T-helper 1 cell treated with Interleukin-12 subunit alpha and Interleukin-12 subunit beta and Interleukin-4 antibody, amounts not matched to agents 30 μg/mL and 1 μg/mL, for 36 hours (primary cell): Measurements from ENCODE around the gene SLFN11.
"Not testable (repeated sequence)": the region's sequence is repeated elsewhere in the genome, so short reads cannot be mapped to it uniquely, and the experiment has no call there.

Source experiments
- H3K27ac Mint-ChIP-seq: one replicate; pipeline ENCODE4 v1.8.0; 2021; ENCODE audit warnings: mild to moderate bottlenecking, mixed read lengths
- H3K27me3 Mint-ChIP-seq: one replicate; pipeline ENCODE4 v1.8.0; 2021; ENCODE audit warnings: low read depth, mixed read lengths
- H3K36me3 Mint-ChIP-seq: one replicate; pipeline ENCODE4 v1.8.0; 2021; ENCODE audit warnings: low read depth, mixed read lengths
- H3K4me1 Mint-ChIP-seq: one replicate; pipeline ENCODE4 v1.8.0; 2021; ENCODE audit warnings: low read depth, mixed read lengths
- H3K4me3 Mint-ChIP-seq: one replicate; pipeline ENCODE4 v1.8.0; 2021; ENCODE audit warnings: mild to moderate bottlenecking, moderate library complexity, mixed read lengths
- H3K9me3 Mint-ChIP-seq: one replicate; pipeline ENCODE4 v1.8.0; 2021; ENCODE audit warnings: mixed read lengths

The SLFN11 gene

GRCh38 chr17:35373534-35373983, at the start of gene SLFN11:
TSS of gene SLFN11 (minus strand) at chr17:35373621. CDS start at chr17:35363807, 9,814 bp downstream.
- Mint-ChIP-seq H3K9me3 (peaks cover 21% of the 10 kb centered on the region), H3K27me3 (no peaks in the 10 kb centered on the region), H3K4me1 (peaks cover 51% of the 10 kb centered on the region), H3K36me3 (peaks cover 32% of the 10 kb centered on the region), H3K4me3 (peak within 1 kb of the TSS; percentile 95), H3K27ac (peak within 1 kb of the TSS; percentile 96)

GRCh38 chr17:35421069-35421468, 47.6 kb upstream of the SLFN11 start:
- peaks cover 43% of the 10 kb centered on the region for H3K36me3 Mint-ChIP-seq
- not testable (repeated sequence) for H3K27me3 Mint-ChIP-seq, H3K27ac Mint-ChIP-seq, H3K4me3 Mint-ChIP-seq, H3K4me1 Mint-ChIP-seq, H3K9me3 Mint-ChIP-seq

GRCh38 chr17:35416659-35417058, 43.2 kb upstream of the SLFN11 start:
- Mint-ChIP-seq H3K4me1 (peaks cover 4% of the 10 kb centered on the region), H3K27me3 (no peaks in the 10 kb centered on the region), H3K4me3 (no peak overlapping the region), H3K27ac (no peak overlapping the region), H3K36me3 (peaks cover 53% of the 10 kb centered on the region), H3K9me3 (peaks cover 19% of the 10 kb centered on the region)

GRCh38 chr17:35414707-35415106, 41.3 kb upstream of the SLFN11 start:
- peaks cover 19% of the 10 kb centered on the region for H3K9me3 Mint-ChIP-seq
- peaks cover 62% of the 10 kb centered on the region for H3K36me3 Mint-ChIP-seq
- not testable (repeated sequence) for H3K27ac Mint-ChIP-seq, H3K4me1 Mint-ChIP-seq, H3K4me3 Mint-ChIP-seq, H3K27me3 Mint-ChIP-seq

GRCh38 chr17:35414247-35414646, 40.8 kb upstream of the SLFN11 start:
- no peaks in the 10 kb centered on the region for H3K27me3 Mint-ChIP-seq
- no peak overlapping the region for H3K4me3 Mint-ChIP-seq
- no peak overlapping the region for H3K27ac Mint-ChIP-seq
- H3K4me1 Mint-ChIP-seq: peaks cover 4% of the 10 kb centered on the region
- H3K36me3 Mint-ChIP-seq: peaks cover 63% of the 10 kb centered on the region
- peaks cover 21% of the 10 kb centered on the region for H3K9me3 Mint-ChIP-seq

- peaks cover 40% of the 10 kb centered on the region for H3K36me3 Mint-ChIP-seq
- H3K27me3 Mint-ChIP-seq: no peaks in the 10 kb centered on the region
- peaks cover 4% of the 10 kb centered on the region for H3K4me1 Mint-ChIP-seq
- H3K9me3 Mint-ChIP-seq: peaks cover 5% of the 10 kb centered on the region
- H3K27ac Mint-ChIP-seq: no peak overlapping the region
- no peak overlapping the region for H3K4me3 Mint-ChIP-seq
Observed at GRCh38 chr17:35407531-35407930, 34.1 kb upstream of the SLFN11 start.

- H3K4me3 Mint-ChIP-seq: no peak overlapping the region
- no peaks in the 10 kb centered on the region for H3K27me3 Mint-ChIP-seq
- H3K4me1 Mint-ChIP-seq: peaks cover 4% of the 10 kb centered on the region
- H3K36me3 Mint-ChIP-seq: peaks cover 39% of the 10 kb centered on the region
- peaks cover 5% of the 10 kb centered on the region for H3K9me3 Mint-ChIP-seq
- no peak overlapping the region for H3K27ac Mint-ChIP-seq
Observed at GRCh38 chr17:35406568-35406967, 33.1 kb upstream of the SLFN11 start.

- Mint-ChIP-seq H3K4me1 (peaks cover 4% of the 10 kb centered on the region), H3K36me3 (peaks cover 24% of the 10 kb centered on the region), H3K9me3 (peaks cover 4% of the 10 kb centered on the region), H3K4me3 (no peak overlapping the region), H3K27me3 (no peaks in the 10 kb centered on the region), H3K27ac (no peak overlapping the region)
Observed at GRCh38 chr17:35404360-35404759, 30.9 kb upstream of the SLFN11 start.

- not testable (repeated sequence) for H3K27ac Mint-ChIP-seq, H3K4me1 Mint-ChIP-seq, H3K36me3 Mint-ChIP-seq, H3K27me3 Mint-ChIP-seq, H3K4me3 Mint-ChIP-seq
- H3K9me3 Mint-ChIP-seq: peaks cover 12% of the 10 kb centered on the region
Observed at GRCh38 chr17:35393783-35394182, 20.4 kb upstream of the SLFN11 start.

- Mint-ChIP-seq H3K36me3 (peaks cover 8% of the 10 kb centered on the region), H3K27me3 (peaks cover 6% of the 10 kb centered on the region), H3K9me3 (peaks cover 17% of the 10 kb centered on the region), H3K27ac (no peak overlapping the region), H3K4me3 (no peak overlapping the region), H3K4me1 (no peaks in the 10 kb centered on the region)
Observed at GRCh38 chr17:35390663-35391062, 17.2 kb upstream of the SLFN11 start.

- Mint-ChIP-seq H3K27me3 (peaks cover 6% of the 10 kb centered on the region), H3K36me3 (peaks cover 9% of the 10 kb centered on the region), H3K27ac (no peak overlapping the region), H3K4me3 (no peak overlapping the region), H3K4me1 (no peaks in the 10 kb centered on the region), H3K9me3 (peaks cover 13% of the 10 kb centered on the region)
Observed at GRCh38 chr17:35390156-35390555, 16.7 kb upstream of the SLFN11 start.

- H3K4me3 Mint-ChIP-seq: no peak overlapping the region
- H3K27ac Mint-ChIP-seq: no peak overlapping the region
- H3K27me3 Mint-ChIP-seq: peaks cover 6% of the 10 kb centered on the region
- peaks cover 27% of the 10 kb centered on the region for H3K9me3 Mint-ChIP-seq
- no peaks in the 10 kb centered on the region for H3K4me1 Mint-ChIP-seq
- H3K36me3 Mint-ChIP-seq: peaks cover 17% of the 10 kb centered on the region
Observed at GRCh38 chr17:35387496-35387895, 14.1 kb upstream of the SLFN11 start.

GRCh38 chr17:35377706-35378105, 4.3 kb upstream of the SLFN11 start:
- peaks cover 19% of the 10 kb centered on the region for H3K9me3 Mint-ChIP-seq
- H3K4me1 Mint-ChIP-seq: peaks cover 25% of the 10 kb centered on the region
- peaks cover 9% of the 10 kb centered on the region for H3K36me3 Mint-ChIP-seq
- no peak overlapping the region for H3K27ac Mint-ChIP-seq
- H3K4me3 Mint-ChIP-seq: no peak overlapping the region
- H3K27me3 Mint-ChIP-seq: peaks cover 7% of the 10 kb centered on the region

GRCh38 chr17:35377068-35377467, 3.6 kb upstream of the SLFN11 start:
- no peak overlapping the region for H3K4me3 Mint-ChIP-seq
- peaks cover 24% of the 10 kb centered on the region for H3K4me1 Mint-ChIP-seq
- H3K9me3 Mint-ChIP-seq: peaks cover 13% of the 10 kb centered on the region
- no peak overlapping the region for H3K27ac Mint-ChIP-seq
- peaks cover 8% of the 10 kb centered on the region for H3K36me3 Mint-ChIP-seq
- peaks cover 7% of the 10 kb centered on the region for H3K27me3 Mint-ChIP-seq

- Mint-ChIP-seq H3K27ac (peak overlapping the region; percentile 37), H3K4me3 (peak overlapping the region; percentile 14), H3K36me3 (peaks cover 11% of the 10 kb centered on the region)
Observed at GRCh38 chr17:35376245-35376644, 2.8 kb upstream of the SLFN11 start.

GRCh38 chr17:35374766-35375344, 1.4 kb upstream of the SLFN11 start:
- peaks cover 1% of the 10 kb centered on the region for H3K27me3 Mint-ChIP-seq
- H3K4me3 Mint-ChIP-seq: peak overlapping the region; percentile 95
- H3K27ac Mint-ChIP-seq: peak overlapping the region; percentile 96
- peaks cover 19% of the 10 kb centered on the region for H3K9me3 Mint-ChIP-seq
- peaks cover 24% of the 10 kb centered on the region for H3K36me3 Mint-ChIP-seq
- peaks cover 40% of the 10 kb centered on the region for H3K4me1 Mint-ChIP-seq

More at GRCh38 chr17:35376245-35376644, 2.8 kb upstream of the SLFN11 start:
- peaks cover 5% of the 10 kb centered on the region for H3K27me3 Mint-ChIP-seq
- H3K9me3 Mint-ChIP-seq: peaks cover 8% of the 10 kb centered on the region
- peaks cover 28% of the 10 kb centered on the region for H3K4me1 Mint-ChIP-seq
